Panc1 (cell line): ENCODE results near the gene CNGB1. TPM values are rescaled to one million over a fixed set of nuclear protein-coding genes. Genes with fewer than 3 reads are reported as not detected.

Experiments used
- ATAC-seq: fragments of 200-7000 bp; cut with Tn5 transposase; 2 replicates; pipeline ENCODE4 v1.9.1; 2020; ENCODE audit warnings: mild to moderate bottlenecking, moderate library complexity
- BruUV-seq: library from RNA; stranded (reverse); fragments of 400-500 nt; replicated peaks from 2 replicates; lab custom pipeline; 2021; lab: Mats Ljungman, UMichigan
- CTCF ChIA-PET: fragments of 300-600 bp; sonication (Branson Sonifier 250); formaldehyde crosslinking; loops from one replicate; lab custom pipeline; 2022; ENCODE audit warnings: antibody characterized with exemption; lab: Charles Lee
- POLR2A ChIA-PET: fragments of 300-600 bp; sonication (Branson Sonifier 250); formaldehyde crosslinking; loops from one replicate; lab custom pipeline; 2022; ENCODE audit warnings: antibody characterized with exemption; lab: Charles Lee
- DNase-seq: peaks from one replicate; pipeline ENCODE4 v3.0.0-alpha.2; 2010; ENCODE audit warnings: low read depth, low spot score
- H3K27ac ChIP-seq: 2 replicates; pipeline ENCODE4 v1.5.1; 2011; ENCODE audit warnings: mild to moderate bottlenecking, low read length, inconsistent platforms
- H3K27me3 ChIP-seq: fragments of 200-500 bp; sonication (Bioruptor generic); 2 replicates; pipeline ENCODE4 v1.6.0; 2014; ENCODE audit warnings: low read length, inconsistent platforms; ENCODE audit not compliant: control insufficient read depth, insufficient read depth
- H3K36me3 ChIP-seq: fragments of 200-500 bp; sonication (Bioruptor generic); 2 replicates; pipeline ENCODE4 v1.5.1; 2014; ENCODE audit warnings: inconsistent platforms, mild to moderate bottlenecking, low read length, moderate library complexity; ENCODE audit not compliant: control insufficient read depth, insufficient read depth
- H3K4me1 ChIP-seq: 2 replicates; pipeline ENCODE4 v1.5.1; 2011; ENCODE audit warnings: inconsistent platforms, mild to moderate bottlenecking, low read length, moderate library complexity; ENCODE audit not compliant: control insufficient read depth, insufficient read depth
- H3K4me3 ChIP-seq, 2 experiments: 2 replicates each; pipeline ENCODE4 v1.5.1; 2011 to 2012; ENCODE audit warnings: low read depth in 2 of 2, low read length in 2 of 2, mild to moderate bottlenecking in 2 of 2, inconsistent platforms in 1 of 2, moderate library complexity in 1 of 2
- H3K9me3 ChIP-seq: fragments of 200-500 bp; sonication (Bioruptor generic); 2 replicates; pipeline ENCODE4 v1.5.1; 2014; ENCODE audit warnings: low read depth, mild to moderate bottlenecking, inconsistent platforms, low read length, moderate library complexity; ENCODE audit not compliant: control insufficient read depth, insufficient read depth
- CTCF ChIP-seq: fragments of 450-650 bp; IDR thresholded peaks from 2 replicates; pipeline ENCODE4 v1.5.1; 2017; ENCODE audit warnings: mild to moderate bottlenecking
- POLR2AphosphoS5 ChIP-seq: IDR thresholded peaks from 2 replicates; pipeline ENCODE4 v1.6.1; 2012; ENCODE audit warnings: mild to moderate bottlenecking, low read depth, low read length, moderate library complexity
- REST ChIP-seq, 2 experiments: IDR thresholded peaks; 2 replicates each; pipeline ENCODE4 v1.6.1; 2011 to 2012; ENCODE audit warnings: low read depth in 2 of 2, control low read depth in 1 of 2, low read length in 1 of 2, mild to moderate bottlenecking in 1 of 2, moderate library complexity in 1 of 2; ENCODE audit not compliant: insufficient read depth in 1 of 2
- SIN3A ChIP-seq: IDR thresholded peaks from 2 replicates; pipeline ENCODE4 v1.6.1; 2012; ENCODE audit warnings: low read depth, mild to moderate bottlenecking, low read length, moderate library complexity, borderline replicate concordance; ENCODE audit not compliant: insufficient read depth
- TCF7L2 ChIP-seq: IDR thresholded peaks from 2 replicates; pipeline ENCODE4 v1.6.1; 2011; ENCODE audit warnings: mild to moderate bottlenecking, low read depth, low read length, inconsistent platforms
- in situ Hi-C: cut with HindIII; loops from 2 replicates; pipeline ENCODE4 v1.10.0; 2016; ENCODE audit warnings: low sequenced_read_pairs, low pct_unique_long_range_greater_than_20kb
- intact Hi-C: fragments of 100-400 bp; cut with micrococcal nuclease; formaldehyde crosslinking; loops from one replicate; pipeline ENCODE4 v1.10.0; 2022; ENCODE audit not compliant: unreplicated experiment
- total RNA-seq: library from RNA; stranded (reverse); gene quantifications from one replicate; pipeline ENCODE4 v1.2.1, GENCODE V29; 2021; ENCODE audit not compliant: unreplicated experiment

CNGB1 gene
- total RNA-seq, 1 experiment from 2014 or later: not detected

- in situ Hi-C loops (no loop called here), intact Hi-C loops (no loop called here)
- ATAC-seq (no peak), DNase-seq (no peak)
- H3K4me3 ChIP-seq: no peak overlapping the region
- CTCF ChIA-PET: no interaction called here
- no peaks in the 10 kb centered on the region for H3K27me3 ChIP-seq
- no peaks in the 10 kb centered on the region for H3K9me3 ChIP-seq
- H3K4me1 ChIP-seq: no peaks in the 10 kb centered on the region
- POLR2A ChIA-PET: no interaction called here
- no peak for TF ChIP-seq TCF7L2
- no peak for TF ChIP-seq SIN3A
- no peak for TF ChIP-seq REST (IDR thresholded peaks at IDR 0.05; ENCODE audit: insufficient read depth in 1 of 2, low read depth in 2 of 2, low read length in 1 of 2)
- no peak for TF ChIP-seq CTCF
- TF ChIP-seq POLR2AphosphoS5: no peak
- BruUV-seq: no TSS peak
- no peak overlapping the region for H3K27ac ChIP-seq
- H3K36me3 ChIP-seq: no peaks in the 10 kb centered on the region
Measured at GRCh38 chr16:57846078-57846697, 124.7 kb downstream of the CNGB1 start.

- BruUV-seq: no TSS peak
- no peaks in the 10 kb centered on the region for H3K9me3 ChIP-seq
- POLR2A ChIA-PET: no interaction called here
- no peak for DNase-seq
- H3K27ac ChIP-seq: no peak overlapping the region
- no peaks in the 10 kb centered on the region for H3K4me1 ChIP-seq
- in situ Hi-C loops (no loop called here), intact Hi-C loops (no loop called here)
- TF ChIP-seq POLR2AphosphoS5: no peak
- TF ChIP-seq SIN3A: no peak
- TF ChIP-seq REST (IDR thresholded peaks at IDR 0.05; ENCODE audit: insufficient read depth in 1 of 2, low read depth in 2 of 2, low read length in 1 of 2): no peak
- no peak for TF ChIP-seq TCF7L2
- TF ChIP-seq CTCF: no peak
- no peak for ATAC-seq
- no peaks in the 10 kb centered on the region for H3K27me3 ChIP-seq
- no peaks in the 10 kb centered on the region for H3K36me3 ChIP-seq
- CTCF ChIA-PET: no interaction called here
- no peak overlapping the region for H3K4me3 ChIP-seq
Measured at GRCh38 chr16:57845115-57845514, 125.8 kb downstream of the CNGB1 start.
